ENCODE data around the gene SMIM3.
"Not testable (repeated sequence)": the region's sequence is repeated elsewhere in the genome, so short reads cannot be mapped to it uniquely, and the experiment has no call there.

The SMIM3 gene

DNA sequence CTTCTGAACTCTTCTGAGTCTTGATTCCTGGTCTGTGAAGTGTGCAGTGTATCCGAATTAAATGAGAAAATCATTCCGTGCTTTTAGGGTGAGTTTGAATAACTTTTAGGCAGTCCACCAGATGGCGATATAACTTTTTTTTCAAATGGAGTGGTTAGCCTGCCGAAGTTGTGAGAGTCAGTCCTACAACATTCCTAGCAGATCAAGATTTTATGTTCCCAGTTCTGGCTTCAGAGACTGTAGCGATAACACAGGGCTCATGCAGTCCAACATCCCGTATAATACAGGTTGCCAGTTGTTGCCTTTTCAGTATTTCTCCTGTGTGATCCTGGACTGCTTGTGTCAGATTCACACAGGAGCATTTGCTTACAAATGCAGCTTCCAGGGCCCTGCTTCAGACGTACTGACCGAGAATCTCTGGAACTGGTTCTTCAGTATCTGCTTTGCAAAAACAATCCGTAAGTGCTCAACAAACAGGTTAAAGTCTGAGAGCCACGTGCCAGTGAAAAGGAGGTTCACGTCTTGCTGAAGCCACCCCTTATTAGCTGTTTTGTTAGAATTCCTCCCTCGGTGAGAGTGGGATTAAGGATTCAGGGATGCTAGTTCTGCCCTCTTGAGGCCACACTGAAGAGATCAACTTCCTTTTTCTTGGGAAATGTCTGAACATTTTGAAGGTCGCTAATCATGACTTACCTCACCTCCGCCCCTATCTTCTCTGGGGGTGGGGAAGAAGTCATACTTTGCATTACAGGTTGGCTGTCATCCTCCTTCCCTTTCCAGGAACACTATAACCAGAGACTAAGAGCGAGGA lies 22.8 kb downstream of the SMIM3 start:
- no peak for DNase-seq

DNA sequence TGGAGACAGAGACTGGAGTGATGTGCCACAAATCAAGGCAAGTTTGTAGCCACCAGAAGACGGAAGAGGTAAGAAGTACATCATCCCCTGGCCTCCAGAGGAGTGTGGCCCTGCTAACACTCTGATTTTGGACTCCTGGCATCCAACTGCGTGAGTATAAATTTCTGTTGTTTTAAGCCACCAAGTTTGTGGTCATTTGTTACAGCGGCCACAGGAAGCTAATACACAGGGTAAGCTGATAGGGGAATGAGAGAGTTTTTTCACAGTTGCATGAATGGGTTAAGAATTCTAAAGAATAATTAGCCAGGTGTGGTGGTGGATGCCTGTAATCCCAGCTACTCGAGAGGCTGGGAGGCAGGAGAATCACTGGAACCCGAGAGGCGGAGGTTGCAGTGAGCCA lies 25.8 kb downstream of the SMIM3 start:
- DNase-seq: no peak

DNA sequence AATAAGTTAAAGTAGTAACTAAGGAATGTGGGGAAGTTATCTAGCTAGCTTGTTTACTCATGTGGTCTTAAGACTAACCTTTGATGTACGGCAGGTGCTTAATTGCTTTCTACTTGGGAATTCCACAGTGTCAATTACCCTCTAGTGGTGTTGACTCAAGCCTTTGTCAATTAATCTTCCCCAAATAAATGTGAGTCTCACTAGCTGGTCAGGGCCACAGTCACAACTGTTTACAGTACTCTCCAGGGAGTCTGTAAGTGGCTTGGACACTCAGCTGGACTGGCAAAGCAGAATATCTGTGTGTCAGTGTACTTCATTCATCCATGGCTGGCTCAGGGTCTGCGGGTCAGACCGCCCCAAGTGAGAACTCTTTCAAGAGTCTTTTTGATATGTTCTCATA lies 30.8 kb downstream of the SMIM3 start:
- no peak for DNase-seq

DNA sequence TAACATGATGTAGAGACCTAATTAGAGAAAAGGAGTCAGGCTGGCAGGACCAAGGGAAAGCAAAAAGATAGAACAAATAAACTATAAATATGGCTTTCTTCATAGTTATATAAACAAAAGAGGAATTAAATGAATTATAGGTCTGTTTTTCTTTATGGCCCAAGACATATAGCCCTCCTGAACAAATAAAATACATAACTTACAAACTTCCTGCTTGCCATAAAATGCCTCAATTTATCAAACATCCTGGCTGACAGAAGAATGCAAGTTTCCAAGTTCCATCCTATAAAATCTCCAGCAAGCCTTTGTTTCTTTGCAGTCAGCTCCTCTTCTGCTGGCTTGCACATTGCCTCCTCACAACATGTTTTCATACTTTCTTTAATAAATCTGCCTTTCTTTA lies 36.5 kb downstream of the SMIM3 start:
- no peak for DNase-seq

DNA sequence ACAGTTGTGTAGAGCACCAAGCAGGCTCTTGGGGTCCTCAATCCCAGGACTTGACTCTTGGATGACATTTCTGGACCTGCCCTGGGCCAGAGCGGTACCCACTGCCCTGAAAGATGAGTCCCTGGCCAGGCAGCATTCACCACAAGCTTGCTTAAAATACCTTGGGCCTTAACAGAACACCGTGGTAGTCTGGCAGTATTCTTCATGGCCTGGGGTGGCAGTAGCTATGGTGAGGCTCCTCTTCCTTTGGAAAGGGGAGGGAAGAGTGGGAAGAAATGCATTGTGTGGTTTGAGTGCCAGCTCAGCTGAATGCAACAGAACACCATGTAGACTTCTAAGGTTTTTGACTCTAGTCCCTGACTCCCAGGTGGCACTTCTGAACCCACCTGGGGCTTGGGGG lies 38.4 kb downstream of the SMIM3 start:
- DNase-seq: no peak

DNA sequence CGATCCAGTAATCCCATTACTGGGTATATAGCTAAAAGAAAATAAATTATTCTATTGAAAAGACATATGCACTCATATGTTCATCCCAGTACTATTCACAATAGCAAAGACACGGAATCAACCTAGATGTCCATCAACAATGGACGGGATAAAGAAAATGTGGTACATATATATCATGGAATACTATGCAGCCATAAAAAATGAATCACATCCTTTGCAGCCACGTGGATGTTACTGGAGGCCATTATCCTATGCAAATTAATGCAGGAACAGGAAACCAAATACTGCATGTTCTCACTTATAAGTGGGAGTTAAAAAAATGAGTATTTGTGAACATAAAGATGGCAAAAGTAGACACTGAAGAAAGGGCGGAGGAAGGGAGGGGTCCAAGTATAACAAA lies 51.2 kb downstream of the SMIM3 start:
- DNase-seq: no peak

DNA sequence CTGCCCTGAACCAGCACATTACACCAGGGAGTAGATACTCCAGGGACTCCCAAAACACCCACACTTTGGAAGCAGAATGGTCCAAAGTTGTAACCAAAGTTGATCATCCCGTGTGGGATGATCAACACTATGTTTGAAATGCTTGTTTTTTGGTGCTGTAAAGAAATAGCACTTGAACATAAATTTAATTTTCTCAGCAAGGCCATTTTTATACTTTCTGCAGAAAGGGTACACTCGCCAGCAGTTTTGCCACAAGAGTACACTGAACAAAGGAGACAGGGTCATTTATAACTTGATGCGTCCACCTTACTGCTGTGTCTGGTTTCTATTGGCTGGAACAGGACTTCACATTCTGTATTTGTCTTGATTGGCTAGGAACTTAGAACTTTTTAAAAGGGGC lies 53.3 kb downstream of the SMIM3 start:
- DNase-seq: not testable (repeated sequence)

DNA sequence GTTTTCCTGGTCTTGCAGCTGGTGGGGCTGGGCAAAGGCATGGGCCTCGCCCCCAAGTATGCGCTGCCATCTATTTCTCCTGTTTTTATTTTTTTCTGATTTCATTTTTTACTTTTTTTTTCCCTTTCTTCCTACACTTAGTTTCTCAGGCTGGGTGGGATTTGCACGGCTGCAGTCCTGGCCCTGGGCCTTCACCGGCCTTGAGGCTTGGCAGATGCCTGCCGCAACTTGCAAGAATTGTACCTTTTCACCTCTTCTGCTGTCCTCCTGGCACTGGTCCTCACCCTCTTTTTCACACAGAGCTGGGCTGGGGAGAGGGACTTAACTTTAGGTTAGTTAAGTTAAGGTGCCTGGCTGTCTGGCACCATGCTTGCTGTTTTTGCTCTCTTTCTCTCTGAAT lies 57.5 kb downstream of the SMIM3 start:
- DNase-seq: no peak

DNA sequence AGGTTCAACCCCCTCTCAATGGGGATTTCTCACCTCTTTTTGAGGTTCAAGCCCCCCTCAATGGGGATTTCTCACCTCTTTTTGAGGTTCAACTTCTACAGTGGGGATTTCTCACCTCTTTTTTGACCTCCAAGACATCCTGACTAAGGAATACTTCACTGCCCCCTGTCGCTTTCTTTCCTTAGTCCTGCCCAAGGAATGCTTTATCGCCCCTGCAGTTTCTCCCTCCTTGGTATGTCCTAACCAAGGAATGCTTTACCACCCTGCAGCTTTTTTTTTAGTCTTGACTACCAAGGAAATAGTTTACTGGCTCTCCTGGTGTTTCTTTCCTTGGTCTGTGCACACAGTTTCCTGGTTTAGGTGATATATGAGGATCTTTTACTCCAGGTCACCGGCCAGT lies 58.1 kb downstream of the SMIM3 start:
- no peak for DNase-seq

DNA sequence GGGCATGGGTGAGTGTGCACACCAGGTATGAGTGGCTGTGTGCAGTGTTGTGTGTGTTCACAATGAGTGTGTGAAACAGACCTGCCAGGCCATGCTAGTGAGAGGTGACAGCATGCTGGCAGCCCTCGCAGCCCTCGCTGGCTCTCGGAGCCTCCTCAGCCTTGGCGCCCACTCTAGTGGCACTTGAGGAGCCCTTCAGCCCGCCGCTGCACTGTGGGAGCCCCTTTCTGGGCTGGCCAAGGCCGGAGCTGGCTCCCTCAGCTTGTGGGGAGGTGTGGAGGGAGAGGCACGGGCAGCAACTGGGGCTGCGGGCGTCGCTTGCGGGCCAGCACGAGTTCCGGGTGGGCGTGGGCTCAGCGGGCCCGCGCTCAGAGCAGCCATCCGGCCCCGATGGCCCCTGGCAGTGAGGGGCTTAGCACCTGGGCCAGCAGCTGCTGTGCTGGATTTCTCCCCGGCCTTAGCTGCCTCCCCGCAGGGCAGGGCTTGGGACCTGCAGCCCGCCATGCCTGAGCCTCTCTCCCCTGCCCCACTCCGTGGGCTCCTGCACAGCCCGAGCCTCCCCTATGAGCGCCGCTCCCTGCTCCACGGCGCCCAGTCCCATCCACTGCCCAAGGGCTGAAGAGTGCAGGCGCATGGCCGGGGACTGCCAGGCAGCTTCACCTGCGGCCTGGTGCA lies 66.8 kb downstream of the SMIM3 start:
- DNase-seq: not testable (repeated sequence)

DNA sequence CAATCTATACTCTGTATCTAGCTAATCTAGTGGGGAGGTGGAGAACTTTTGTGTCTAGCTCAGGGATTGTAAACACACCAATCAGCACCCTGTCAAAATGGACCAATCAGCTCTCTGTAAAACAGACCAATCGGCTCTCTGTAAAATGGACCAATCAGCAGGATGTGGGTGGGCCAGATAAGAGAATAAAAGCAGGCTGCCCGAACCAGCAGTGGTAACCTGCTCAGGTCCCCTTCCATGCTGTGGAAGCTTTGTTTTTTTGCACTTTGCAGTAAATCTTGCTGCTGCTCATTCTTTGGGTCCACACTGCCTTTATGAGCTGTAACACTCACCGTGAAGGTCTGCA lies 67.7 kb downstream of the SMIM3 start, which contains the start of gene IRGM:
IRGM (plus strand) TSS at position 214 of the 346 bp plus-strand sequence. CDS start 1,603 bp downstream, outside the sequence.
- not testable (repeated sequence) for DNase-seq

All from SIG-M5 (cell line).